Stimulated activated CD8-positive, alpha-beta memory T cell treated with anti-CD3 and anti-CD28 coated beads, Interleukin-4, amount 100 ng/mL, for 4 hours (primary cell): Measurements from ENCODE around the gene IWS1.
"Not testable (repeated sequence)": the region's sequence is repeated elsewhere in the genome, so short reads cannot be mapped to it uniquely, and the experiment has no call there.

Source experiments
- DNase-seq, 2 donors: peaks; one replicate each; pipeline ENCODE4 v3.0.0-alpha.2; 2020; ENCODE audit warnings: low read depth in 2 of 2, low spot score in 1 of 2

IWS1 gene

DNA sequence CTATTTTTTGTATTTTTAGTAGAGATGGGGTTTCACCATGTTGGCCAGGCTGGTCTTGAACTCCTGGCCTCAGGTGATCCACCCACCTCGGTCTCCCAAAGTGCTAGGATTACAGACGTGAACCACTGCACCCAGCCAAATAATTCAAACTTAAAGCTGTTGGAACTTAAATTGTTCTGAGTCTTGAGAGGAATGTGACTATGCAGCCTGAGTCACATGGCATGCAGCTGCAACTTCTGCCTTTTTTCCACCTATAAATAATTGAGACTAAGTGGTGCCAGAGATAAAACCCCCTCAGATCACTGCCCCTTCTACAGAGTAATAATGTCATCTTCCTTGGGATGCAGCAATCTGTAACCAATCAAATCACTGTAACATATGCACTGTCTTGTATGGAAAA is 3.1 kb upstream of the IWS1 start:
- DNase-seq: not testable (repeated sequence)

DNA sequence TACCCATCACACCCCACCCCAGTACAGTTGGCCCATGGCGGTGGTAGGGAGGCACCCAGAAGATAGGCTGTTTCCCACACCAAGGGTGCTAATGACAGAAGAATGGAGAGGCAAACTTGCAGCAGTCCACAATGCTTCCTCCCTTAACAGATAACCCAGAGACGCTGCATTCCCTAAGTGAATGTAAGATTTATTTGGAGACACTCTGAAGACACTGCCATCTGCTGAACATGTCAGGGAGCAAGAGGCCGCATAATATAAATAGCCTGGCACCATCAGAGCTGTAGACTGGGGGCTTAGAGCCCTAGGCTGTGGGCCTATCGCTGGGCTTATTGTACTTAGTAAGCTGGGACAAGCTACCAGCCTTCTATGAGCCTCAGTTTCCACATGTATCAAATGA is 2.2 kb upstream of the IWS1 start:
- DNase-seq: no peak

DNA sequence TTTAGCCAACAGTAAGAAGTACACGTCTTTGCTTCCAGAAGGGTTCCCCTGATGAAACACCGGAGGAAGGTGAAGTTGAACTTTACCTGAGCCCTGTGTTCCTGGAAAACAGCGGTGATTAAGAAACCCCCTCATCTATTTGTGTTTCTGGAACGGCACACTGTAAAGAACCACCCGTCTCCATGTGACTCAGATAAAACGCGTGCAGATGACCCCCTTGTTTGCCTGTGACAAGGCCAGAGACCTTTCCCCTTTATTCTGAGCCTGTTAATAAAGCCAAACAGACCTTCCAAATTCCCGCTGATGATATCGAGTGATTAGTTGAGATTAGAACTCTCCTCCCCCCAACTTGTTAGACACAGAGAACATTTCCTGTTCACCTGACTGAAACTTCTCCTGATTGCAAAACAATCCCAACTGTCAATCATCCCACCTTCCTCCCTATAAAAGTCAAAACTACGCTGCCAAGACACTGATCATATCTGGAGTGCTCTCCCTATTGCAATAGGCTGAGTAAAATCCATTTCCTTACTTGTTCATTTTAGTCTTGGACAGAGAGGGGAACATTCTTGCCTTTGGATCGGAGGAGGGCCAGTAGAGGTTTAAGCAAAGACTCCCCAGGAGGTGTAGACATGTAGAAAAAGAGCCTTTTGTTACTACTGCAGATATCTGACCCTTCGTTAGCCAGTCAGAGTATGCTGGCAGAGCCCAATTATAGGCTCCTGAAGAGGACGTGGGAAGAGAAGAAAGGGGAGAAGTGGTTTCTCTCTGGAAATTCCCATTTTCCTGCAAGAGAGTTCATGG is 914 bp upstream of the IWS1 start:
- no peak for DNase-seq

DNA sequence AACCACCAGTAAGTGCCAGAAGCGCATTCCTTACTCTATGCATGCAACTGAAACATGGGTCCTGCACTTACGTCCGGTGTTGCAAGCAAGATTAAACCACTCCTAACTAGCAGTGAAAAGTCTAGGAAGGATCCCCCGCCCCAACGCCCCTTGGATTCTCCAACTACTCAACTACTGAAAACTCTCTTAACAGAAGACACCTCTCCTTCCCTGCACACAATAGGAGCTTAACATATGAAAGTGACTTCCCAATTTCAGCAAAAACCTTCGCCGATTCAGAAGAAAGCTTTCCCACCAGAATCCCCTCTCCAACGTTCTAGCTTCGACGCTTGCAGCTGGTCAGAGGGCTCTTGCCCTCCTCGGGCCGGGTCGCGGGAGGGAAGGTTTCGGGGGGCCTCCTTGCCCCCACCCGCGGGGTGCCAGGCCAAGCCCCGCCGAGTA is 578 bp downstream of the IWS1 start:
- no peak for DNase-seq

DNA sequence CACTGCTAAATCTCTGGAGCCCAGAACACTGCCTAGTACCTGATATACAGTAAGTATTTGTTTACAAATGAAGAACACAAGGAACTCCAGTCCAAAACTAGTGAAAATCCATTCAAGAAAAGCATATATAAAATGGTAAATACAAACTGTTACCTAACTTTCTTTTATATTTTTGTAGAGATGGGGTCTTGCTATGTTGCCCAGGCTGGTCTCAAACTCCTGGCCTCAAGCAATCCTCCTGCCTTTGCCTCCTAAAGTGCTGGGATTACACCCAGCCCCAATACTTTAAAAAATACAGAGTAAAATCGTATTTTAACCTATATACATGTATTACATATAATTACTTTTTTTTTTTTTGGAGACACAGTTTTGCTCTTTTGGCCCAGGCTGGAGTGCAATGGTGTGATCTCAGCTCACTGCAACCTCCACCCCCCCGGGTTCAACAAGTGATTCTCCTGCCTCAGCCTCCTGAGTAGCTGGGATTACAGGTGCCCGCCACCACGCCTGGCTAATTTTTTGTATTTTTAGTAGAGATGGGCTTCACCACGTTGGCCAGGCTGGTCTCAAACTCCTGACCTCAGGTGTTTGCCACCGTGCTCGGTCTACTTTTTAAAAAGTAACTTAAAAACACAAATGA is 2.0 kb downstream of the IWS1 start:
- DNase-seq: not testable (repeated sequence)

DNA sequence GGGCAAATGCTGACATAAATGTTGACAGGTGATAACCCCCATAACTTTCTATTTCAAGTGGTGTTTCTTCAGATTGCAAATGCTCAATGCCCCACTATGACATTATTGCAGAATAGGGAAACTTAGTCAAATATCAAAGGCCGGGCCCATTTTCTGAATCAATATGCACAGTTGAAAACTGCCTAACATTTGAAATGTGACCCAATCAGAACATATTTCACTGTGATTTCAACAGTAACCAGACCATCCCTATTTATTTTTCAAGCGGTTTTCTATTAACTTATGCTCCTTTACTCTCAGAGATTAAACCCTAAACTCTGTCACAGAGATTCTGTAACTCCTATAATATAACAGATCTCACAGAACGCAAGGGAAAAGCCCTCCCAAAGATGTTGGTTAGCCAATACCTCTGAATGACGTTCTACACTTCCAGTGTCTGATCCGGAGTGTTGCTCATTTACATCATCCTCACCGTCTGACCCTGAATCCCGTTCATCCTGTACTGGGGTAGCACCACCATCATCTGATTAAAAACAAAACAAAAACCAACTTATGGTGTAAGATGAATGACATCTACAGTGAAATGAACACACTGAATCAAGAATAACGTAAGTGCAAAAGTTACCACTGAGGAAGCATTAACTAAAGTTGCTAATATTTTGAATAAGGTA is 2.9 kb downstream of the IWS1 start:
- DNase-seq: no peak

DNA sequence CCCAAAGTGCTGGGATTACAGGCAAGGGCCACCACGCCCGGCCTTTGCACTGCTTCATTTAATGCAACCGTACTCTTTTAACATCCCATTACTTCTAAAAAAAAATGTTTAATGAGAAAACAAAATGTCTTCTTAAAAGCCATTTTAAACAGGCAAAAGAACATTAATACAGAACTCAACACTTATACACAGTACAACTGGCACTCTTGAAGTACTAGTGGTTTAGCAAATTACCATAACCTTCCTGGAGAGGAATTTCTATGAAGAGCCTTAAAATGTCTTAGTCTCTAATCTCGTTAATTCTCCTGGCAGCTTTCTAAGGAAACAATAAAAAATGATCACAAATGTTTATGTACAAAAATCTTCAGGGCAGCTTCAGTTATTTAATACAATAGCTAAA is 5.9 kb downstream of the IWS1 start:
- DNase-seq: no peak

DNA sequence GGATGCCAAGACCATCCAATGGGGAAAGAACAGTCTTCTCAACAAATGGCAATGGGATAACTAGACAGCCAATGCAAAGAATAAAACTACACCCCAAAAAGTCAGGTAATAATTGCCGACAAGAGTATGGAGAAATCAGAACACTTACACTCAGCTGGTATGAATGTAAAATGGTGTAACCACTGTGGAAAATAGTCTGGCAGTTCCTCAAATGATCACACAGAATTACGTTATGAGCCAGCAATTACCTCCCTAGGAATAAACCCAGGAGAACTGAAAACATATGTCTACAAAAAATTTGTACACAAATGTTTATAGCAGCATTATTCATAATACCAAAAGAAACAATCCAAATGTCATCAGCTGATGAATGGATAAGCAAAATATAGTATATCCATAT is 8.8 kb downstream of the IWS1 start:
- DNase-seq: no peak

DNA sequence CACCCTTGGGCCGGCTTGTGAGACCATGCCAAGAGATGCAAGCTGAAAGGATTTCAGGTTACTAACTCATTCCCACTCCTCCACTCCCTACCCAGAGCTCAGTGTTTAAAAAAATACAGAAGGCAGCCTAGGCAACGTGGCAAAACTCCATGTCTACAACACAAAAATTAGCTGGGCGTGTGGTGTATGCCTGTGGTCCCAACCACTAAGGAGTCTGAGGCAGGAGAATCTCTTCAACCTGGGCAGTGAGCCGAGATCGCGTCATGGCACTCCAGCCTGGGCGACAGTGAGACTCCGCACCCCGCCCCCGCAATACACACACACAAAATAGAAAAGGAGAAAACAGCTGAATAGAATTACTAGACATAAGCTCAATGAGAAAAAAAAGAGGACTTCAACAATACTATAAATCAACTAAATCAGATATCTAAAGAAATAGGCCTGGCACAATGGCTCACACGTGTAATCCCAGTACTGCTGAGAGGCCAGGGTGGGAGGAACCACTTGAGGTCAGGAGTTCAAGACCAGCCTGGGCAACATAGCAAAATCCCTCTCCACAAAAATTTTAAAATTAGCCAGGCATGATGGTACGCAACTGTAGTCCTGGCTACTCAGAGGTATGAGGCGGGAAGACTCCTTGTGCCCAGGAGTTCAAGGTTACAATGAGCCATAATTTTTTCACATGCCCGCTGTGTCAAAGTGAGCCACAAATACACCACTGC is 10.1 kb downstream of the IWS1 start:
- no peak for DNase-seq

DNA sequence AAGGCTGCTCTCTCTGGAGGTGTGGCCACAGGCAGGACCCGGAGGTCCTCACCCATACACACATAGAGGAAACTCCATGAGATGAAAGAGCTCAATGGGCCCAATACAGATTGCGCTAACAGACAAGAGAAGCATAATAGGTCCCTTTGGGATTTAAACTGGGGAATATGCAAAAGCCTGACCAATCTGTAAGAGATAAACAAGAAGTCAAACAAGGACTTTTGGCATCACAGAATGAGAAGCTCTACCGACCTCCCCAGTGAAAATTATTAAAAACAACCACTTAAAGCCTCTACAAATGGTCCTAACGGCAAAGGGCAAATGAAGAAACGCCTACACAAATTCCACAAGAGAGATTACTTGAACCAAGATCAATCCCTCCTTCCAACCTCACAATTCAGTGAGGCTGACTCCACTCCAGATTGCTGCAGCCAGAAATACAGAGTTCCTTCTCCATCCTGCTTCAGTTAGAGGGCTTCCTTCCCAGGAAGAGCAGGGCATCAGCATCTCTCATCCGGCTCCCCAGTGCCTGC is 10.8 kb downstream of the IWS1 start:
- DNase-seq: no peak

DNA sequence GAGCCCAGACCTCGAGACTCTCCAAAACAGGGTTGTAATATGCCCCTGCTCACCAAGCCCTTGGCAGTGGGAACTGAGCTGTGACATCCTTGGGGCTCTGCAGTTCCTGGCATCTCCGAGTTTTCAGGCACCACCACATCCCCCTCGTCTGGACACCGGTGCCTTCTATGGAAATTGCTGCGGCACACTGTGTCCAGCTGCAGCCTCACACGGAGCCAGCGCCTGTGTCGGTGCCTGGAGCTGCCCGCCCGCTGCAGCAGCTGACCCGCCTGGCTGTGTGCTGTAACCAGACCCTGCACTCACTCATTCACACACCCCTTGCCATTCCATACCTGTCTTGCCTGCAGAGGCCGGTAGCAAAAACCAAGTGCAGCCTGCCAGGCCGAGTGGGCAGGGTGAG is 11.8 kb downstream of the IWS1 start:
- DNase-seq: no peak

DNA sequence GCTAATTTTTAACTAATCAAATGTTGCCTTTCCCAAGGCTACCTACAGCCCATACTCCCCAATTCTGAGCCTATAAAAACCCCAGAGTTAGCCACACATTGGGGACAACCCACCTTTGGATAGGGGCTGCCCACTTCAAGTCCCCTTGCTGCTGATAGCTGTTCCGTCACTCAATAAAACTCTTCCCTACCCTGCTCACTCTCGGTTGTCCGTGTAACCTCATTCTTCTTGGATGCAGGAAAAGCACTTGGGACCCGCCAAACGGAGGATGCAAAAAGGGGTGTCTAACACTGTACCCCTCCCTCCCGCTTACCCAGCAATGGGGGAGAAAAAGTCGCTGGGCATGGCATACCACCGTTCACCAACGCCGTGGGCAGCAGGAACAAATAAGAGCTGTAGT is 12.2 kb downstream of the IWS1 start:
- no peak for DNase-seq

DNA sequence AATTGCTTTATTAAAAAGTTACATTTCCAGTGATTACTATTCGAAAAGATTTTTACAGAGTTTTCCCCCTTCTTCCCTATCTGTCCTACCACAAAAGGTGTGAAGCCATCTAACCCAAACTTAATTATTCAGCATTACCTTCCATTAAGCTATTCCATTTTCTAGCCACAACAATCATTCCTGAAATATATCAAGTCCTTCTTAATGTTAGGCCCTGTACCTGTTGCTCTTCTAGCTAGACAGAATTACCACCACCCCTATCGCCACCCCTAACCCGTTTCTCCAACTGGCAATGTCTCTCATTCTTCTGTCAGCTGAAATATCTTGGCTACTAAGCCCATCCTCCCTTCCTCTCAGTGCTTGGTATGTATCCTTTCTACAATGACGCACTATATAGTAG is 13.9 kb downstream of the IWS1 start:
- DNase-seq: no peak

DNA sequence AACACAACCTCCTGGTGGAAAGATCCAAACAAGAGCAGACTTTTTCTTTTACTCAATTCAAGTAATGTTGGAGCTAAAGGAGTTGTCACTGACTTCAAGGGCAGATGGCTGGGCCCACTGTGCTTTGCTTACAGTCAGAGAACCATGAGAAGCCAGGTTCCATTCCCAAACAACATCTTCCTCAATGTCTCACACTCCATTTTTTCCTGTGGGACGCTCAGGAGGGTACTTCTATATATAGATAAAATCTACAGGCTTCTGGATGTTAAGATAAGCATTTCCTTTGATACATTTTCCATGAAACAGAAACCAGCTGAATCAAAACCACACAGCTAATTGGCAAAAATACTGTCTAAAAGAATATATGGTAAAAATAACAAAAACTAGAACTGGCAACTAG is 14.4 kb downstream of the IWS1 start:
- DNase-seq: no peak

DNA sequence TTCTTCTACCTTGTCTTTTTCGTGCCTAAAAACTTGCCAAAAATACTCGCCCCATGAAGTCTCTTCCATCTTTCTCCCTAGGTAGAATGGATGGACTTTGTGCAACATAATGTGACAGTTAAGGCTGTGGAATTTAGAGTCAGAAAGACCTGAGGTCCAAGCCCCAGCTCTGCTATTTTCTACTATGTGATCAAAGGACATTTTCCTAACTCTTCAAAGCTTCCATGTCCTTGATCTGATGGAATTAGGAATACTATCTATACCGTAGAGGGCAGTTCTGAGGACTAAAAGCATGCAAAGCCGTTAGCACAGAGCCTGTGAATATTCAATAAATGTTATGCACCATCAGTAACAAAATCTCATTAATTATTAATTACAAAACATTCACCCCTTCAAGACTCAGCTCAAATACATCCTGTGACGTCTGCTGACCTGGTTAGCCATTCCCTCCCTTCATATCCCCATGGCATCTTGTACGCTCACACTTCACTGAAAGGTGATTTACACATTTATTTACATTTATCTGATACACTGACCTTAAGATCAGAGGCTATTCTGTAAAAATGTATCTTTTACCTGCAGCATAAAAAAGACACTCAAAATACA is 15.1 kb downstream of the IWS1 start:
- DNase-seq: no peak

DNA sequence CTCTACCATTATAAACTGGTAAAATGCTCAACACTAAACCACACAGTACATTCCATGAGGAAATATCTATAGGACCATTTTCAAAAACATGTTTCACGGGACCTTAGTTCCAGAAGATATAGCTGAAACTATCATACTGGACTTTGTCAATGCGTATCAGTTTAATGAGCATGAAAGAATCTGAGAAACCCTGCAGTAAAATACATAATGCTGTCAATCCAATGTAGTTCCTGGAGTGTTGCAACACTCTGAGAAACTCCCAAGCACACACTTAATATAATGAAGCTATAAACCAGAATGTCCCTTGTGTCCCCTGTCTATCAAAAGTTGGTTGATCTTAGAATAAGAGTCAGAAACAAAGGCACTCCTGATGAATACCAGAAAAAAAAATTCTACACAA is 16.2 kb downstream of the IWS1 start:
- no peak for DNase-seq

DNA sequence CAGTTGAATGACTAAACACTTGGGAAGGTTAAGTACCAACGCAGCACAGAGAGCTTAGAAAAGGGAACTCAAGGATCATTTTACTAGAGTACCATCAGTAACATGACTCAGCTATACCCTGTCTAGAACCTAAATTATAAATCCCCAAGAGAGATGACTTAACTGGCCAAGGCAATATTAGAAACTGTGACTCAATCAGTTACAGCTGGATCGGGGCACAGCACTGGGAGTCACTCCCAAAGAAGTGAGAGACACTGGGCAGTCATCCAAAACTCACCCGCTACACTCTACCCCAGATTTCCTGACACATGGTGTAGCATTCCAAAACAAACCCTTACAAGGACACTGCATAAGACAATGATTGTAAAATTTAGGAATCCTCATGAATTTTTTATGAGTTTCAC is 17.7 kb downstream of the IWS1 start:
- no peak for DNase-seq

DNA sequence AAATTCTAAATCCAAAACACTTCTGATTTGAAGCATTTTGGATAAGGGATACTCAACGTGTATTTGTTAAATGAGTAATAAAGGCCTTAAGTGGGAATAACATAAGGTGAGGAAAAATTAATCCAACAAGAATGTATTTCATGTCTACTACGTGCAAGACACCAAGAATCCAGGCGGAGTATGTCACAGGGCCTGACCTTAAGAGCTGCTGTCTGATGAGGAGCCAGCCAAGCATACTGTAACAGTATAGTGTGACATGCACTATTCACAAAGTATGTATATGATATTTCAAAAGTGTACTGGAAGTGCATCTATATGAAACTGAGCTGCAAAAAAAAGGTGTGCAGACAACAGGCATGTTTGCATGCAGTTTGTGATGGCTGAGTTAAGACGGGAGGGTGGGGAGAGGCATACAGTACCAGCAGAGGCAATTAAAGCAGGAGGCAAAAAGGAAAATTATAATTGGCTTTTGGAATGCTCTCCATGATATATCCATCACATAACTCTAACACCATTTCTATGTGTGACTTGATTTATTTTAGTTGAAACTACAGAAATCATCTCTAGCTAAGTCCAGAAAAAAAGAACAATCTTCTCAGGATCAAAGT is 18.2 kb downstream of the IWS1 start:
- DNase-seq: no peak

DNA sequence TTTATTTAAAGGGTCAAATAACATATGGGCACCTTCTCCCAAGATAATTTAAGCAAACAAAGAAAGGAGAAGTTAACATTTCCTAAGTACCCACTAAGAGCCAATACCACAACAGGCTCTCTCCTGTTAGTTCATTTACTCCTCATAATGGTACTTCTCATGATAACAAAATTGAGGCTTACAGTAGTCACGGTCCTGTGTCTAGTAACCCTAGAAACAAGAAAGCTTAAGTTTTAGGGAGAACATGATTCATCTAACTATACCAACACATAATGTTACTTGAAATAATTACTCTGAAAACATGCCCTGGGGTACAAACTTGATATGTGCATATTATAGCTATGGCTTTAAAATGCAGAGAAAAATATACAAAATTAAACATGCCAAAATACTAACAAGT is 19.8 kb downstream of the IWS1 start:
- DNase-seq: no peak

DNA sequence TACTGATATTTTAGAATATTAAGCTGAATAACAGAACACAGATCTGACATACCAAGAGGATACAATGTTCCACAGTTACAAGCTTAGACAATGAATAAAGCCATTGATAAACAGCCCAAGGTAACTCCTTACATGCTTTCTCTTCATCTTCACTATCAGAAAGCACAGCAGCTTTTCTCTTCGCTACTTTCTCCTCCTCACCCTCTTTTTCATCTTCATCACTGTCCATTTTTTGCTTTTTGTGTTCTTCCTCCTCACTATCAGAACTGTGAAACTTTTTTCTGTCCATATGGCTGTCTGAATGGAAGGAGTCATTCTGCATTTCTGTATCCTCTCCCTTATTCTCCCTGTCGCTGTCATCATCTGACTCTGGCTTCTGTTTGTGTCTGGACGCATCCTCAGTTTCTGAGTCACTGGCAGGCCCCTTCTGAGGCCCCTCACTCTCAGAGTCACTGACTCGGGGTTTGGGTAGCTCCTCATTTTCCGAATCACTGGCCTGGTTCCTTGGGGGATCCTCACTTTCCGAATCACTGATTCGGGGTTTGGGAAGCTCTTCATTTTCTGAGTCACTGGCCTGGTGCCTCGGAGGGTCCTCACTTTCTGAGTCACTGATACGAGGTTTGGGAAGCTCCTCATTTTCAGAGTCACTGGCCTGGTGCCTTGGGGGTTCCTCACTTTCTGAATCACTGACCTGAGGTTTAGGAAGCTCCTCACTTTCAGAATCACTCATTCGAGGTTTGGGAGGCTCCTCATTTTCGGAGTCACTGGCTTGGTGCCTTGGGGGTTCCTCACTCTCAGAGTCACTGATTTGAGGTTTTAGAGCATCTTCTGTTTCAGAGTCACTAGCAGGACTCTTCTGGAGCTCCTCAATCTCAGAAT is 21.5 kb downstream of the IWS1 start:
- no peak for DNase-seq
